GM15510 (cell line): Measurements from ENCODE around the gene FAM216A.

Experiments
- POLR2A ChIP-seq: IDR thresholded peaks from 3 replicates; pipeline ENCODE4 v1.6.1; 2011; ENCODE audit warnings: borderline replicate concordance; ENCODE audit not compliant: insufficient read length; ENCODE audit errors: extremely low read depth

The FAM216A gene, protein sequence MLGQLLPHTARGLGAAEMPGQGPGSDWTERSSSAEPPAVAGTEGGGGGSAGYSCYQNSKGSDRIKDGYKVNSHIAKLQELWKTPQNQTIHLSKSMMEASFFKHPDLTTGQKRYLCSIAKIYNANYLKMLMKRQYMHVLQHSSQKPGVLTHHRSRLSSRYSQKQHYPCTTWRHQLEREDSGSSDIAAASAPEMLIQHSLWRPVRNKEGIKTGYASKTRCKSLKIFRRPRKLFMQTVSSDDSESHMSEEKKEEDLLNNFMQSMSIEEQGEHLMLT

GRCh38 chr12:110468214-110469048, at the start of gene FAM216A, which contains the start of gene GPN3:
Gene FAM216A (plus strand): TSS chr12:110468845. CDS start chr12:110468876, 31 bp downstream.
Gene GPN3 (minus strand): TSS chr12:110468257. CDS start chr12:110468203, 54 bp downstream.
- peak; percentile 75 for TF ChIP-seq POLR2A

- TF ChIP-seq POLR2A = no peak
Observed at GRCh38 chr12:110421159-110421661, 47.4 kb upstream of the FAM216A start.

- no peak for TF ChIP-seq POLR2A
Observed at GRCh38 chr12:110421701-110422100, 46.9 kb upstream of the FAM216A start.

DNA sequence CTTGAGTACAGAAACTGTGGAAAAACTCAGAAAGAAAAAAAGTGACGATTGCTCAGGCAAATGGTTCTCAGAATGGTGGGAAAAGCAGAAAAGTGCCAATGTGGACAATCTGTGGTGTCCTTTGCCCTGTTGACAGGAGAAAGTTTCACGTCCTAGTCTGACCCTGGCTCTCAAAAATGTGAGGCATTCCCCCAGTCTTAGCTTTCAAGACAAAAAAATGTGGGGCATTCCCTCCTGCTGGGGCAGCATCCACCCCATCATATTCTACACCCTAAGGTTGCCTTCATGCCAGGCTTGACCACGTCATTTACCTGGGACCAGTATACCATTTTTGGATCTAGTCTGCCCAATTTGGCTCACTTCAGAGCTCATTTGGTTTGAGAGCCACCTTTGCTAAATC, 44.4 kb upstream of the FAM216A start:
- no peak for TF ChIP-seq POLR2A

DNA sequence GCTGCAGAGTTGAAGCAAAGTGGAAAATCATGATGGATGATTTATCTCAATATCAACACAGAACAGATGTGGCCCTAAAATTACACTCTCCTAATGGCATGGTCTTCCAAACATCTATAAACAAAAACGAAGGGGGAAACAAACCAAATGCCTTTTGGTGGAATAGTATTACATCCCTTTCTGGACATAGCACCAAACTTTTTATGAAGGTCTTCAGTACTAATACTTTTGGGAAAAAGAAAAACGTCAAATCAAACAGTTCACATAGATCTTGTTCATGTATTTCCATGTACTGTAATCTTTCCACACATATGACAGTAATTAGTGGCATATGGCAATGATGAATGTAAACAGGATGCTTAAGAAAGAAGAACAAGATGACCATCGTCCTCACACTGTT, 42.2 kb upstream of the FAM216A start:
- TF ChIP-seq POLR2A = no peak

DNA sequence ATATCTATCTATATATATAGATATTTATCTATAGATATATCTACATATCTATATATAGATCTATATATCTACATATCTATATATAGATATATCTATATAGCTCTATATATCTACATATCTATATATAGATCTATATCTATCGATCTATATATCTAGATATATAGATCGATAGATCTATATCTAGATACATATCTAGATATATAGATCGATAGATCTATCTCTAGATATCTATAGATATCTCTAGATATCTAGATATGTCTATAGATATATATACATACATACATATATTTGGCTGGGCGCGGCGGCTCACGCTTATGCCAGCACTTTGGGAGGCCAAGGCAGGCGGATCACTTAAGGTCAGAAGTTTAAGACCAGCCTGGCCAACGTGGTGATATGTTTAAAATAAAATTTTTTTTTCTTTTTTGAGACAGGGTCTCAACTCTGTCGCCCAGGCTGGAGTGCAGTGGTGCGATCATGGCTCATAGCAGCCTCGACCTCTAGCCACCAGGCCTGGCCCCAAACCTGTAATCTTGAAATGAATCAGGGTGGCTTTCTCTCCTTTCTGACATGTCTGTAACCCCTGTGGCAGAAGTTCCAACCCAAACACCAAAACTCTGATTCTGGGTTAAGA, 36.6 kb upstream of the FAM216A start:
- no peak for TF ChIP-seq POLR2A

DNA sequence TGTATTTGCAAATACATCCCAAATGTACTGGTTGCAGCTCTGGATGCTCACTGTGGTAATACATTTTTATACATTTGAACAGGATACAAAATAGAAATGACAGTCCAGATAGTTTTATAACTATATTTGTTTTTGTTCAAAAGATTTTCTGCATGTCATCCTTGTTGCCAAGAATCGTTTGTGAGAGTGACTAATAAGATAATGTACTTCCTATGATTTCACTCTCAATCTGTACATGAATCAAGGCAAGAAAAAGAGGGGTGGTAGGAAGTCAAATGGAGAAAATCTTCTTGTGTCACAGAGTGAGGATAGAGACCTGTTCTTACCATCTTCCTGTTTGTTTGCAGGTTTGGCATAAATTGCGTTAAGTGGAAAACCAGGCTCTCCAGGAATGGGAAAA, 32.4 kb upstream of the FAM216A start:
- TF ChIP-seq POLR2A = no peak

- no peak for TF ChIP-seq POLR2A
Observed at GRCh38 chr12:110444455-110444854, 24.2 kb upstream of the FAM216A start.

GRCh38 chr12:110449799-110450497, 18.7 kb upstream of the FAM216A start, which contains the start of gene ARPC3:
Gene ARPC3 (minus strand): TSS chr12:110450337. CDS start chr12:110450260, 77 bp downstream.
- peak; percentile 79 for TF ChIP-seq POLR2A

DNA sequence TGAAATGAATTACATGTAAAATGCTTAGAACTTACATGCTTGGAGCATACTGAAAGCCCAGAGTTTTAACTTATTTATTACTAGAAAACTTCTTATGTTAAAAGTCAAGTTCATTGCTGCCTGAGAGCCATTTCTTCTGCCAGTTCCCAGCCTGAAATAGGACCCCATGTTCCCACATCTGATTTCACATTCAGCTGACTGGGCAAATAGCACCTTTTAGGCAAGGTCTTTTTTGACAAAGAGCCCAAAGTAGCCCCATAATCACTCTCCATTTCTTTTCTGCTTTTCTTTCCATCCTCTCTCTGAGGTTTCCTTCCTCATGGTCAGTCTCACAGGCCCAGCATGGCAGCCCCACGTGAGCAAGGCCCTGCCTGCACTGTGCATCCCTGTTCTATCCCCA, 17.4 kb upstream of the FAM216A start:
- TF ChIP-seq POLR2A = no peak

GRCh38 chr12:110453569-110454296, 14.9 kb upstream of the FAM216A start:
- TF ChIP-seq POLR2A = no peak

DNA sequence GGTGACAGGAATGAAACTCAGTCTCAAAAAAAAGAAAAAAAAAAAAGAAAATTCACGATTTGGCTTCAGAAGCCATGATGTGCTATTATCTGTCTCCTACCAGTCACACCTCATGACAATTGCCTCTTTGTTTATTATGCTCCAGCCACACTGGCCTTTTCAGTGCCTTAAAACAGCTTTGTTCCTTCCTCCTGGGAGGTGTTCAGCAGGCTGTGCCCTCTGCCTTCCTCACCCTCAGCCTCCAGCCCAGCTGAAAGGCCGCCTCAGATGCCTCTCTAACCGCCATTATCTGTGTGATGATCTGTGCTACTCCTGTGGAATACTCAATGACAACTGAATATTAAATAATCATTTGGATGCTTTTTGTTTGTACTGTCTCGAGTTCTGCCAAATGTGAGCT, 9.9 kb upstream of the FAM216A start:
- TF ChIP-seq POLR2A = no peak

- no peak for TF ChIP-seq POLR2A
Observed at GRCh38 chr12:110465024-110465423, 3.6 kb upstream of the FAM216A start.

DNA sequence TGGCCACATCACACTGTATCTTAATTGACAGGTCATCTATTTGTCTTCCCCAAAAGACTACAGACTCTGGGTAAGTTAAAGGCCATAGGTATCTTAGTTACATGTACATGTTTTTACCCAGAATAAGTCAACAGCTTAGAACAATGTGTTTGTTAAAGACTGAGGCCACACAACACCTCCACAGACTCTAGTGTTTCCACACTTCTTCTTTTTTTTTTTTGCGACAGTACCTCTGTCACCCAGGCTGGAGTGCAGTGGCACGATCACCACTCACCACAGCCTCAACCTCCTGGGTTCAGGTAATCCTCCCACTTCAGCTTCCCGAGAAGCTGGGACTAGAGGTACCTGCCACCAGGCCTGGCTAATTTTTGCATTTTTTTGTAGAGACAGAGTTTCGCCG, 1.9 kb upstream of the FAM216A start:
- no peak for TF ChIP-seq POLR2A
